DND-41 (cell line): ENCODE results near the gene PDPN.

Source experiments
- ATAC-seq: fragments of 200-7000 bp; cut with Tn5 transposase; 3 replicates; pipeline ENCODE4 v1.9.1; 2021; ENCODE audit warnings: low read depth; ENCODE audit not compliant: insufficient read depth
- DNase-seq: peaks from one replicate; pipeline ENCODE4 v3.0.0-alpha.2; 2020
- H2AFZ ChIP-seq: 2 replicates; pipeline ENCODE4 v1.6.0; 2012; ENCODE audit warnings: low read depth, low read length
- H3K27ac ChIP-seq: 2 replicates; pipeline ENCODE4 v1.5.1; 2012; ENCODE audit warnings: low read length, inconsistent platforms
- H3K27me3 ChIP-seq: fragments of 200-600 bp; sonication (generic); 2 replicates; pipeline ENCODE4 v1.6.0; 2012; ENCODE audit warnings: low read length, mild to moderate bottlenecking, inconsistent platforms; ENCODE audit not compliant: insufficient read depth, poor library complexity
- H3K36me3 ChIP-seq: 2 replicates; pipeline ENCODE4 v1.5.1; 2012; ENCODE audit warnings: low read length, inconsistent platforms; ENCODE audit not compliant: insufficient read depth
- H3K4me1 ChIP-seq: 2 replicates; pipeline ENCODE4 v1.5.1; 2012; ENCODE audit warnings: mild to moderate bottlenecking, low read length; ENCODE audit not compliant: insufficient read depth
- H3K4me2 ChIP-seq: 2 replicates; pipeline ENCODE4 v1.6.0; 2012; ENCODE audit warnings: mild to moderate bottlenecking, moderate library complexity, low read length, inconsistent platforms; ENCODE audit not compliant: insufficient read depth
- H3K4me3 ChIP-seq, 2 experiments: fragments of 200-600 bp in 1 of 2; shearing (Covaris generic) in 1 of 2; 2 replicates each; pipeline ENCODE4 v1.5.1; 2012 to 2016; ENCODE audit warnings: inconsistent platforms in 2 of 2, low read length in 2 of 2, mild to moderate bottlenecking in 2 of 2, low read depth in 1 of 2, moderate library complexity in 1 of 2
- H3K79me2 ChIP-seq: 2 replicates; pipeline ENCODE4 v1.6.0; 2012; ENCODE audit warnings: low read length, inconsistent platforms; ENCODE audit not compliant: insufficient read depth
- H3K9ac ChIP-seq: 2 replicates; pipeline ENCODE4 v1.6.0; 2012; ENCODE audit warnings: low read depth, mild to moderate bottlenecking, inconsistent platforms, low read length, moderate library complexity
- H3K9me3 ChIP-seq: 2 replicates; pipeline ENCODE4 v1.5.1; 2012; ENCODE audit warnings: low read length, moderate library complexity, mild to moderate bottlenecking, inconsistent platforms; ENCODE audit not compliant: insufficient read depth, severe bottlenecking
- H4K20me1 ChIP-seq: 2 replicates; pipeline ENCODE4 v1.6.0; 2012; ENCODE audit warnings: low read length; ENCODE audit not compliant: insufficient read depth
- EZH2 ChIP-seq: IDR thresholded peaks from 3 replicates; pipeline ENCODE4 v1.6.1; 2012; ENCODE audit warnings: borderline replicate concordance, low read depth, mild to moderate bottlenecking, moderate library complexity, low read length, inconsistent platforms; ENCODE audit not compliant: severe bottlenecking
- TF ChIP-seq, protein P1 (sequence below): IDR thresholded peaks from 2 replicates; pipeline ENCODE4 v1.5.1; 2012; ENCODE audit warnings: borderline replicate concordance, low read length, moderate library complexity, mild to moderate bottlenecking; ENCODE audit not compliant: poor library complexity, severe bottlenecking; ENCODE audit errors: extremely low read depth

PDPN gene

GRCh38 chr1:13662493-13662892 lies 78.9 kb downstream of the PDPN start:
- H3K4me2 ChIP-seq = no peak overlapping the region
- no peak overlapping the region for H3K9ac ChIP-seq
- TF ChIP-seq, protein P1, sequence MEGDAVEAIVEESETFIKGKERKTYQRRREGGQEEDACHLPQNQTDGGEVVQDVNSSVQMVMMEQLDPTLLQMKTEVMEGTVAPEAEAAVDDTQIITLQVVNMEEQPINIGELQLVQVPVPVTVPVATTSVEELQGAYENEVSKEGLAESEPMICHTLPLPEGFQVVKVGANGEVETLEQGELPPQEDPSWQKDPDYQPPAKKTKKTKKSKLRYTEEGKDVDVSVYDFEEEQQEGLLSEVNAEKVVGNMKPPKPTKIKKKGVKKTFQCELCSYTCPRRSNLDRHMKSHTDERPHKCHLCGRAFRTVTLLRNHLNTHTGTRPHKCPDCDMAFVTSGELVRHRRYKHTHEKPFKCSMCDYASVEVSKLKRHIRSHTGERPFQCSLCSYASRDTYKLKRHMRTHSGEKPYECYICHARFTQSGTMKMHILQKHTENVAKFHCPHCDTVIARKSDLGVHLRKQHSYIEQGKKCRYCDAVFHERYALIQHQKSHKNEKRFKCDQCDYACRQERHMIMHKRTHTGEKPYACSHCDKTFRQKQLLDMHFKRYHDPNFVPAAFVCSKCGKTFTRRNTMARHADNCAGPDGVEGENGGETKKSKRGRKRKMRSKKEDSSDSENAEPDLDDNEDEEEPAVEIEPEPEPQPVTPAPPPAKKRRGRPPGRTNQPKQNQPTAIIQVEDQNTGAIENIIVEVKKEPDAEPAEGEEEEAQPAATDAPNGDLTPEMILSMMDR = no peak
- no peak for TF ChIP-seq EZH2
- H2AFZ ChIP-seq = no peak overlapping the region
- no peaks in the 10 kb centered on the region for H4K20me1 ChIP-seq
- no peaks in the 10 kb centered on the region for H3K79me2 ChIP-seq
- H3K27ac ChIP-seq = no peak overlapping the region
- no peak overlapping the region for H3K4me3 ChIP-seq
- no peaks in the 10 kb centered on the region for H3K36me3 ChIP-seq
- ATAC-seq (no peak), DNase-seq (no peak)
- peaks cover 4% of the 10 kb centered on the region for H3K9me3 ChIP-seq
- H3K4me1 ChIP-seq = 0 out of 2 replicates have a peak, but pooled peaks cover 2% of the 10 kb centered on the region
- H3K27me3 ChIP-seq = no peaks in the 10 kb centered on the region

GRCh38 chr1:13663969-13664368 lies 80.3 kb downstream of the PDPN start:
- Histone ChIP-seq H3K27me3 (no peaks in the 10 kb centered on the region), H3K4me2 (no peak overlapping the region), H3K4me3 (no peak overlapping the region), H3K9ac (no peak overlapping the region), H3K9me3 (peaks cover 4% of the 10 kb centered on the region), H2AFZ (no peak overlapping the region), H3K4me1 (0 out of 2 replicates have a peak, but pooled peaks cover 2% of the 10 kb centered on the region), H3K27ac (no peak overlapping the region), H3K79me2 (no peaks in the 10 kb centered on the region), H4K20me1 (no peaks in the 10 kb centered on the region), H3K36me3 (no peaks in the 10 kb centered on the region)
- TF ChIP-seq EZH2 = no peak
- TF ChIP-seq, protein P1 = no peak
- DNase-seq (no peak), ATAC-seq (no peak)

GRCh38 chr1:13664451-13664850 lies 80.8 kb downstream of the PDPN start:
- Histone ChIP-seq H3K9ac (no peak overlapping the region), H3K27me3 (no peaks in the 10 kb centered on the region), H3K27ac (no peak overlapping the region), H2AFZ (no peak overlapping the region), H3K4me2 (no peak overlapping the region), H3K4me3 (no peak overlapping the region), H3K79me2 (no peaks in the 10 kb centered on the region), H3K9me3 (peaks cover 2% of the 10 kb centered on the region), H3K36me3 (no peaks in the 10 kb centered on the region), H3K4me1 (0 out of 2 replicates have a peak, but pooled peaks cover 2% of the 10 kb centered on the region), H4K20me1 (no peaks in the 10 kb centered on the region)
- DNase-seq (no peak), ATAC-seq (no peak)
- TF ChIP-seq EZH2 = no peak
- TF ChIP-seq, protein P1 = no peak

DNA sequence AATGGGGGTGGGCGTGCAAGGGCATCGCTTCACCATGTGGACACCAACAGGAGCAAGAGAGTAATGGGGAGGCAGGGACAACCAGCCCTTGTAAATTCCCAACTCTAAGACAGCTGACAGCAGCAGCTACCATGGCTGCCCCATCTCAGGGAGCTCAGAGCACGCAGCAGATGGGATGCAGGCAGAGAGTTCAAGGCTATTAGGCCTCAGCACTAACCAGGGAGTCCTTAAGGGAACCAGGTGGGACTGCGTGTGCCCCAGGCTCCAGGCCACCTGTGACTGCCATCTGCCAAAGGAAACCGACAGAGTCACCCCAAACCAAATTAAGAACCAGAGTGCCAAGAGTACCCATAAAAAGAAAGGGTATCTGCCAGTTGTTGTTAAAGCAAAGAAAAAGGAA lies 82.7 kb downstream of the PDPN start:
- Histone ChIP-seq H4K20me1 (no peaks in the 10 kb centered on the region), H2AFZ (no peak overlapping the region), H3K9ac (no peak overlapping the region), H3K27ac (no peak overlapping the region), H3K27me3 (no peaks in the 10 kb centered on the region), H3K9me3 (no peaks in the 10 kb centered on the region), H3K36me3 (no peaks in the 10 kb centered on the region), H3K79me2 (no peaks in the 10 kb centered on the region), H3K4me2 (no peak overlapping the region), H3K4me1 (0 out of 2 replicates have a peak, but pooled peaks cover 2% of the 10 kb centered on the region), H3K4me3 (no peak overlapping the region)
- ATAC-seq (no peak), DNase-seq (no peak)
- TF ChIP-seq, protein P1 = no peak
- TF ChIP-seq EZH2 = no peak
